AG10803 (cell line): ENCODE measurements around the gene PITPNM2.

Experiments used
- DNase-seq: peaks from one replicate; pipeline ENCODE4 v3.0.0; 2010; ENCODE audit warnings: low read depth
- H3K4me3 ChIP-seq: 2 replicates; pipeline ENCODE4 v1.5.1; 2011; ENCODE audit warnings: mild to moderate bottlenecking, low read length, control low read depth
- CTCF ChIP-seq: conservative IDR thresholded peaks from 2 replicates; pipeline ENCODE4 v1.5.1; 2011; ENCODE audit warnings: mild to moderate bottlenecking, low read length, control low read depth, inconsistent platforms

Gene PITPNM2

GRCh38 chr12:123145211-123145610 lies 5.7 kb downstream of the PITPNM2 start:
- no peak overlapping the region for H3K4me3 ChIP-seq
- TF ChIP-seq CTCF = no peak
- no peak for DNase-seq

- no peak for TF ChIP-seq CTCF
- no peak overlapping the region for H3K4me3 ChIP-seq
- DNase-seq = no peak
Observed at GRCh38 chr12:123143736-123144461, 7.0 kb downstream of the PITPNM2 start.

GRCh38 chr12:123142921-123143735 lies 7.8 kb downstream of the PITPNM2 start:
- no peak overlapping the region for H3K4me3 ChIP-seq
- DNase-seq = no peak
- no peak for TF ChIP-seq CTCF

GRCh38 chr12:123142518-123142840 lies 8.4 kb downstream of the PITPNM2 start:
- DNase-seq = peak; percentile 67
- no peak for TF ChIP-seq CTCF
- no peak overlapping the region for H3K4me3 ChIP-seq

GRCh38 chr12:123141615-123142517 lies 9.0 kb downstream of the PITPNM2 start:
- TF ChIP-seq CTCF = no peak
- no peak overlapping the region for H3K4me3 ChIP-seq
- DNase-seq = peak; percentile 71

- no peak overlapping the region for H3K4me3 ChIP-seq
- DNase-seq = no peak
- no peak for TF ChIP-seq CTCF
Observed at GRCh38 chr12:123140676-123141614, 9.9 kb downstream of the PITPNM2 start.
